Tibial artery (tissue), 4 donors: Measurements from ENCODE around the gene SIGLEC7.

Source experiments
- DNase-seq, 2 donors: peaks; one replicate each; pipeline ENCODE4 v3.0.0-alpha.2; 2019
- H3K27ac ChIP-seq, 2 donors: fragments of 200-600 bp; sonication (generic) in 1 of 2; 1 replicate in 1 of 2; 2 replicates in 1 of 2; pipeline ENCODE4 v1.5.1; 2018 to 2019; ENCODE audit warnings: mild to moderate bottlenecking in 1 of 2
- H3K27me3 ChIP-seq, 2 donors: fragments of 200-600 bp; sonication (generic) in 1 of 2; one replicate each; pipeline versions ENCODE4 v1.5.1 to v1.6.0; 2016 to 2019
- H3K36me3 ChIP-seq, 3 donors: fragments of 200-600 bp; sonication (generic) in 2 of 3; one replicate each; pipeline ENCODE4 v1.5.1; 2016 to 2019; ENCODE audit warnings: mild to moderate bottlenecking in 2 of 3
- H3K4me1 ChIP-seq, 4 donors: fragments of 200-600 bp; sonication (generic) in 2 of 4; 1 replicate in 3 of 4; 2 replicates in 1 of 4; pipeline ENCODE4 v1.5.1; 2016 to 2019
- H3K4me3 ChIP-seq, 2 donors: fragments of 200-600 bp; sonication (generic) in 1 of 2; 1 replicate in 1 of 2; 2 replicates in 1 of 2; pipeline ENCODE4 v1.5.1; 2018 to 2019; ENCODE audit warnings: mild to moderate bottlenecking in 2 of 2
- H3K9me3 ChIP-seq, 3 donors: fragments of 200-600 bp; sonication (generic) in 1 of 3; one replicate each; pipeline ENCODE4 v1.5.1; 2016 to 2019
- intact Hi-C: fragments of 100-400 bp; cut with DNase I; formaldehyde crosslinking; loops from one replicate; pipeline ENCODE4 v1.15.0; 2023; ENCODE audit warnings: low total_unique reads
- TF ChIP-seq, protein P1 (sequence below), 2 experiments: fragments of 200-600 bp in 1 of 2; fragments of 450-650 bp in 1 of 2; IDR thresholded peaks; one replicate each; pipeline ENCODE4 v1.5.1; 2017 to 2019; ENCODE audit warnings: antibody characterized with exemption in 2 of 2, mild to moderate bottlenecking in 1 of 2, moderate library complexity in 1 of 2

SIGLEC7 gene

DNA sequence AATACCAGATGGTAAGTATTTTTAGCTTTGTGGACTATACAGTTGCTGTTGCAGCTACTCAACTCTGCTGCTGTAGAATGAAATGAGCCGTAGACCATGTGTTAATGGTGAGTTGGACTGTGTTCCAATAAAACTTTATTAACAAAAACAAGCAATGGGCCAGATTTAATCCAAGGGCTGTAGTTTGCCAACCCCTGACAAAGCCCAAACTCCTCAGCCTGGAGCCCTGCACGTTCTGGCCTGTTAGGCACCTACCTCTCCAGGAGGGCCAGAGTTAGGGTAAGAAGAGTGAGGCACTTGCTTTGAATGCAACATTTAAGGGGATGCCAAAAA is 46.1 kb downstream of the SIGLEC7 start:
- intact Hi-C loops = no loop called here
- Histone ChIP-seq H3K4me3 (no peak overlapping the region), H3K4me1 (no peaks in the 10 kb centered on the region)

DNA sequence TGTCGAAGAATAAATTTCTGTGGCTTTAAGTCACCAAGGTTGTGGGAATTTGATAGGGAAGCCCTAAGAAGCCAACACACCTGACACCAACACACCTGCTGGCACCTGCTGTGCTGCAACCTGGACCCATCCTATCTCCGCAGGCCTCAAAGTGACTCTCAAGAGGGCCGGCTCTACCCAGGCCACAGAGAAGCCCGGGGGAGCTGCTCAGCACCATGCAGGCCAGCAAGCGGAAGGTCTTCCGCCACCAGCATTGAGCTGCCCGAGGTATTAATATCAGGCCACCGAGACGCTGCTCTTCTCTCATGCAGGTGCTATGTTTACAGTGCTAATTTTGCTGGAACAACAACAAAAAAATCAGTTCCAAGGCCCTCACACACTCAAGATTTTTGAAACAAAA is 50.6 kb downstream of the SIGLEC7 start:
- H3K27ac ChIP-seq = no peak overlapping the region
- no peaks in the 10 kb centered on the region for H3K4me1 ChIP-seq
- no peaks in the 10 kb centered on the region for H3K9me3 ChIP-seq
- H3K4me3 ChIP-seq = no peak overlapping the region
- intact Hi-C loops = no loop called here
- DNase-seq = no peak
- TF ChIP-seq, protein P1, sequence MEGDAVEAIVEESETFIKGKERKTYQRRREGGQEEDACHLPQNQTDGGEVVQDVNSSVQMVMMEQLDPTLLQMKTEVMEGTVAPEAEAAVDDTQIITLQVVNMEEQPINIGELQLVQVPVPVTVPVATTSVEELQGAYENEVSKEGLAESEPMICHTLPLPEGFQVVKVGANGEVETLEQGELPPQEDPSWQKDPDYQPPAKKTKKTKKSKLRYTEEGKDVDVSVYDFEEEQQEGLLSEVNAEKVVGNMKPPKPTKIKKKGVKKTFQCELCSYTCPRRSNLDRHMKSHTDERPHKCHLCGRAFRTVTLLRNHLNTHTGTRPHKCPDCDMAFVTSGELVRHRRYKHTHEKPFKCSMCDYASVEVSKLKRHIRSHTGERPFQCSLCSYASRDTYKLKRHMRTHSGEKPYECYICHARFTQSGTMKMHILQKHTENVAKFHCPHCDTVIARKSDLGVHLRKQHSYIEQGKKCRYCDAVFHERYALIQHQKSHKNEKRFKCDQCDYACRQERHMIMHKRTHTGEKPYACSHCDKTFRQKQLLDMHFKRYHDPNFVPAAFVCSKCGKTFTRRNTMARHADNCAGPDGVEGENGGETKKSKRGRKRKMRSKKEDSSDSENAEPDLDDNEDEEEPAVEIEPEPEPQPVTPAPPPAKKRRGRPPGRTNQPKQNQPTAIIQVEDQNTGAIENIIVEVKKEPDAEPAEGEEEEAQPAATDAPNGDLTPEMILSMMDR (IDR thresholded peaks at IDR 0.05) = no peak
- H3K36me3 ChIP-seq = no peaks in the 10 kb centered on the region
- no peaks in the 10 kb centered on the region for H3K27me3 ChIP-seq

More for the DNA sequence above, 46.1 kb downstream of the SIGLEC7 start:
- Histone ChIP-seq H3K27me3 (peaks cover 0 to 21% of the 10 kb centered on the region in 2 donors), H3K9me3 (no peaks in the 10 kb centered on the region), H3K27ac (no peak overlapping the region), H3K36me3 (no peaks in the 10 kb centered on the region)
- no peak for DNase-seq
- TF ChIP-seq, protein P1 (IDR thresholded peaks at IDR 0.05) = no peak

DNA sequence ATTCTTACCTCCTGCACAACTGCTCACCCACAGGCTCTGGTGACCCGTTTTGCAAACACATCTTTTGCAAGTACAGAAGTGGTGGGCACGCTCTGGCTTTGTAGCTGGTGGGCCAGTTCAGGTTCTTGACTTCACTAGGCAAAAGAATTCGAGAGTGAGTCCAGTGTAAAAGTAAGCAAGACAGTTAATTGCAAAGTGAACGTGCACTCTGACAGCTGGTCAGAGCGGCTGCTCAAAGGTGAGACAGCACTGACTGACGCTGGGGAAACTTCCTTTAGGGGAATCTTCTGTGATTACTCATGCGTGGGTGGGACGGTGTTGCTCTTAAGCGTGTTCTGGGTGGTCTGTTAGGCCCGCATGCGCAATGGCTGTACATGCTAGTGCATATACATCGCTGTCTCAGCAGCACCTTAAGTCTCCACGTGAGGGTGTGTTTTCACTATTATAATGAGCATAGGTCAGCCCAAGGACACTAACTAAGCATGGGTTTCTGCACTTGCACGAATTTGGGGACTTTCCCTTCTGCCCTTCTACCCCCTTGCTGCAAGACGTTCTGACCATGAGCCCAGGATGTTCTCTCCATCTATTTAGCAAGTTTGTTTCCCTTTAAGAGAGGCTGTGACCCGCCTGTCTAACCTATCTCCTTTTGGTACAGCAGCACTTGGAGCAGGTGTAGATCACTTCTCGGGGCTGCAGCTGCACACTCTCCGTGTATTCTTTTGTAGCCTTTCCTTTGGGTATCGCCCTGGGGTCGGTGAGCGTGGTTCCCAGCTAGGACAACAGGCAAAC is 52.6 kb downstream of the SIGLEC7 start:
- H3K9me3 ChIP-seq = no peaks in the 10 kb centered on the region
- intact Hi-C loops = no loop called here
- TF ChIP-seq, protein P1 (IDR thresholded peaks at IDR 0.05) = no peak
- H3K36me3 ChIP-seq = no peaks in the 10 kb centered on the region
- no peak overlapping the region for H3K4me3 ChIP-seq
- H3K27me3 ChIP-seq = peaks cover 0 to 10% of the 10 kb centered on the region in 2 donors
- no peak for DNase-seq
- no peaks in the 10 kb centered on the region for H3K4me1 ChIP-seq
- H3K27ac ChIP-seq = no peak overlapping the region

DNA sequence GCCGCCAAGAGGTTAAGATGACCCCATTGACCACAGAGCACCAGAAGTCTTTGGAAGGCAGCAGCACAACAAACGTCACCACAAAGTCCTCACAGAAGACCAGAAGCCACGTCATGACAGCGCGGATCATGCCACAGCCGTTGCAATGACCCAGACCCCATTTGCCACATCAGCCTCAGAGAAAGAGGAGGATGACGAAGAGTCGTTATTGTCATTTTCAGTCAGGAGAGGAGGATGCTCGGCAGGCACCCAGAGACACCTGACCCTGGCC is 53.1 kb downstream of the SIGLEC7 start:
- TF ChIP-seq, protein P1 (IDR thresholded peaks at IDR 0.05) = no peak
- H3K9me3 ChIP-seq = no peaks in the 10 kb centered on the region
- H3K4me1 ChIP-seq = no peaks in the 10 kb centered on the region
- no peak overlapping the region for H3K4me3 ChIP-seq
- H3K27ac ChIP-seq = no peak overlapping the region
- H3K27me3 ChIP-seq = peaks cover 0 to 15% of the 10 kb centered on the region in 2 donors
- intact Hi-C loops = no loop called here
- H3K36me3 ChIP-seq = no peaks in the 10 kb centered on the region
- DNase-seq = no peak

DNA sequence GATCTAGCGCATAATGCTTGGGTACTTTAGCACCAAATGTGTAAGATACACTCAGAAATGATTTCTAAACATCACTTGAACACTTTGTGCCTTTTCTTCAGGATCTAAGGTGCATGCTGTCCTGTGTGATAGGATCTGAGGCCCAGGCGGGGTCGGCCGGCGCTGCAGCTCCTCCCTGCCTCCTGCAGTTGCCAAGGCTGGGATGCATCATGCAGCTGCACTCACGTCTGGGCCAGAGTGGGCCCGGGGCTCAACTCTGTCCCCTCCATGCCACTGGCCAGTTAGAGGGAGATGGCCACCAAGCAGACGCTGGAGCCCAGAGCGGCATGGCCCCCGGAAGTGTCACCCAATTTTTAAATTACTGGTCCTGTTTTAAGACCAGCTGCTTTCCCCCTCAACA is 53.5 kb downstream of the SIGLEC7 start:
- Histone ChIP-seq H3K27ac (no peak overlapping the region), H3K9me3 (no peaks in the 10 kb centered on the region), H3K4me3 (no peak overlapping the region), H3K27me3 (peaks cover 0 to 19% of the 10 kb centered on the region in 2 donors), H3K36me3 (no peaks in the 10 kb centered on the region), H3K4me1 (no peaks in the 10 kb centered on the region)
- no peak for DNase-seq
- TF ChIP-seq, protein P1 (IDR thresholded peaks at IDR 0.05) = no peak
- intact Hi-C loops = no loop called here

DNA sequence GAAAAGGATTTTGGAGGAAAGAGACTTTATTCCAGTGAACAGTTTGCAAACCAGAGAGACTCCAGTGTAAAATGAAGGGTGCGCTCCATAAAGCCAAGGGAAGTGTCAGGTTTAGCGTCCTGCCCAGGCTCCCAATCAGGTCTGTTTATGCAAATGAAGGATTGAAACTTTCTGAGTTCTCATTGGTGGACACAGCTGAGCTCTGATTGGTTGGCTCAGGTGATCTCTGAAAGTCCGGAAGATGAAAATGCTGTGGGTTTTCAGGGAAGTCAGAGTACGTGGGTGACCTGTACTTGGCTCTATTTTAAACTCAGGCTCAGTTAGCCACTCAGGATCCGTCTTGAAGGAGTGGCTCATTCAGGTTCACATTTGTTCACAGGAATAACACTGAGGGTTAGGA is 54.1 kb downstream of the SIGLEC7 start:
- intact Hi-C loops = no loop called here
- Histone ChIP-seq H3K4me1 (no peaks in the 10 kb centered on the region), H3K27me3 (peaks cover 0 to 24% of the 10 kb centered on the region in 2 donors)

More for the DNA sequence above, 54.1 kb downstream of the SIGLEC7 start:
- Histone ChIP-seq H3K36me3 (no peaks in the 10 kb centered on the region), H3K4me3 (no peak overlapping the region), H3K27ac (no peak overlapping the region), H3K9me3 (no peaks in the 10 kb centered on the region)
- TF ChIP-seq, protein P1 (IDR thresholded peaks at IDR 0.05) = no peak
- DNase-seq = no peak
